ENCODE data around the gene STPG3.
A peak's percentile ranks its signal among the peaks of the same experiment; 100 is the strongest.
"Not testable (repeated sequence)": the region's sequence is repeated elsewhere in the genome, so short reads cannot be mapped to it uniquely, and the experiment has no call there.

Gene STPG3

DNA sequence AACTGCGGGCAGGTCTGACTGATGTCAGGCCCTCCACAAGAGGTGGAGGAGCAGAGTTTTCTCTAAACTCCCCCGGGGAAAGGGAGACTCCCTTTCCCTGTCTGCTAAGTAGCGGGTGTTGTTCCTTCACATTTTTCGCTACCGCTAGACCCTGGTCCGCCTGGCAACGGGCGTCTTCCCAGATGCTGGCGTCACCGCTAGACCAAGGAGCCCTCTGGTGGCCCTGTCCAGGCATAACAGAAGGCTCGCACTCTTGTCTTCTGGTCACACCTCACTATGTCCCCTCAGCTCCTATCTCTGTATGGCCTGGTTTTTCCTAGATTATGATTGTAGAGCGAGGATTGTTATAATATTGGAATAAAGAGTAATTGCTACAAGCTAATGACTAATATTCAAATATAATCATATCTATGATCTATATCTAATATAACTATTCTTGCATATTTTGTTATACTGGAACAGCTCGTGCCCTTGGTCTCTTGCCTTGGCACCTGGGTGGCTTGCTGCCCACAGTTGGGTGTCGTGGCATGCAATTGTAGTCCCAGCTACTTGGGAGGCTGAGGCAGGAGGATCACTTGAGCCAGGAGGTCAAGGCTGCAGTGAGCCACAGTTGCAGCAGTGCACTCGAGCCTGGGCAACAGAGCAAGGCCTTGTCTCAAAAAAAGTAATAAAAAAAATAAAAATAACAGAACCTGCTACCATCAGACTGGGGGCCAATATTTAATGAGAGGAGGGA is 11.3 kb downstream of the STPG3 start:
- not testable (repeated sequence) for H3K27ac Mint-ChIP-seq, H3K9me3 Mint-ChIP-seq

DNA sequence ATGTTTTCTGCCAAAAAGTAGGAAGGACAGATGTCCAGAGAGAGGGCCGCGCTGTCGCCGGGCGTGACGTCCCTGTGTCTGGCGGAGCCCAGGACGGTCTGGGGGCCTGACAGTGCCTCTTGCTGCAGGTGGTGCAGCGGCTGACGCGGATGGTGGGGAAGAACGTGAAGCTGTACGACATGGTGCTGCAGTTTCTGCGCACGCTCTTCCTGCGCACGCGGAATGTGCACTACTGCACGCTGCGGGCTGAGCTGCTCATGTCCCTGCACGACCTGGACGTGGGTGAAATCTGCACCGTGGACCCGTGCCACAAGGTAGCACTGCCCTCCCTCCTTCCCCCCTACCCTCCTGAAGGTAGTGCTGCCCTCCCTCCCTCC is 11.8 kb downstream of the STPG3 start:
- Mint-ChIP-seq H3K9me3 (no peaks in the 10 kb centered on the region), H3K27ac (no peak overlapping the region), H3K4me1 (ENCODE audit: low read depth) (peaks cover 3% of the 10 kb centered on the region), H3K4me3 (no peak overlapping the region), H3K27me3 (no peaks in the 10 kb centered on the region), H3K36me3 (ENCODE audit: low read depth) (peaks cover 28% of the 10 kb centered on the region)

More for the DNA sequence above, 11.3 kb downstream of the STPG3 start:
- not testable (repeated sequence) for H3K4me3 Mint-ChIP-seq; H3K27me3 Mint-ChIP-seq; H3K4me1 Mint-ChIP-seq (ENCODE audit: low read depth)
- peaks cover 23% of the 10 kb centered on the region for H3K36me3 Mint-ChIP-seq (ENCODE audit: low read depth)

GRCh38 chr9:137263506-137263905 is 12.4 kb downstream of the STPG3 start:
- peaks cover 4% of the 10 kb centered on the region for H3K4me1 Mint-ChIP-seq (ENCODE audit: low read depth)
- no peaks in the 10 kb centered on the region for H3K9me3 Mint-ChIP-seq
- H3K36me3 Mint-ChIP-seq (ENCODE audit: low read depth) = peaks cover 30% of the 10 kb centered on the region
- no peak overlapping the region for H3K4me3 Mint-ChIP-seq
- no peaks in the 10 kb centered on the region for H3K27me3 Mint-ChIP-seq
- H3K27ac Mint-ChIP-seq = no peak overlapping the region

GRCh38 chr9:137264067-137264466 is 13.0 kb downstream of the STPG3 start:
- H3K9me3 Mint-ChIP-seq = no peaks in the 10 kb centered on the region
- no peak overlapping the region for H3K4me3 Mint-ChIP-seq
- H3K27me3 Mint-ChIP-seq = no peaks in the 10 kb centered on the region
- no peak overlapping the region for H3K27ac Mint-ChIP-seq
- H3K4me1 Mint-ChIP-seq (ENCODE audit: low read depth) = peaks cover 7% of the 10 kb centered on the region
- peaks cover 30% of the 10 kb centered on the region for H3K36me3 Mint-ChIP-seq (ENCODE audit: low read depth)

- peaks cover 33% of the 10 kb centered on the region for H3K36me3 Mint-ChIP-seq (ENCODE audit: low read depth)
- H3K4me3 Mint-ChIP-seq = no peak overlapping the region
- H3K27ac Mint-ChIP-seq = no peak overlapping the region
- peaks cover 7% of the 10 kb centered on the region for H3K4me1 Mint-ChIP-seq (ENCODE audit: low read depth)
- H3K9me3 Mint-ChIP-seq = no peaks in the 10 kb centered on the region
- H3K27me3 Mint-ChIP-seq = no peaks in the 10 kb centered on the region
These were observed 14.5 kb downstream of the STPG3 start for GRCh38 chr9:137265496-137266161.

GRCh38 chr9:137266162-137266527 is 15.1 kb downstream of the STPG3 start:
- Mint-ChIP-seq H3K4me3 (no peak overlapping the region), H3K36me3 (ENCODE audit: low read depth) (peaks cover 36% of the 10 kb centered on the region), H3K27ac (no peak overlapping the region)

GRCh38 chr9:137266585-137267453 is 15.7 kb downstream of the STPG3 start:
- H3K4me1 Mint-ChIP-seq (ENCODE audit: low read depth) = peaks cover 15% of the 10 kb centered on the region
- H3K4me3 Mint-ChIP-seq = no peak overlapping the region
- H3K36me3 Mint-ChIP-seq (ENCODE audit: low read depth) = peaks cover 36% of the 10 kb centered on the region
- H3K27ac Mint-ChIP-seq = no peak overlapping the region
- H3K9me3 Mint-ChIP-seq = no peaks in the 10 kb centered on the region
- H3K27me3 Mint-ChIP-seq = no peaks in the 10 kb centered on the region

More at GRCh38 chr9:137266162-137266527, 15.1 kb downstream of the STPG3 start:
- H3K9me3 Mint-ChIP-seq = no peaks in the 10 kb centered on the region
- no peaks in the 10 kb centered on the region for H3K27me3 Mint-ChIP-seq
- peaks cover 11% of the 10 kb centered on the region for H3K4me1 Mint-ChIP-seq (ENCODE audit: low read depth)

- Mint-ChIP-seq H3K9me3 (no peaks in the 10 kb centered on the region), H3K36me3 (ENCODE audit: low read depth) (peaks cover 31% of the 10 kb centered on the region), H3K27me3 (no peaks in the 10 kb centered on the region)
These were observed 16.9 kb downstream of the STPG3 start for GRCh38 chr9:137267933-137268355.

GRCh38 chr9:137268538-137269201 is 17.6 kb downstream of the STPG3 start:
- Mint-ChIP-seq H3K9me3 (no peaks in the 10 kb centered on the region), H3K4me3 (no peak overlapping the region), H3K36me3 (ENCODE audit: low read depth) (peaks cover 31% of the 10 kb centered on the region), H3K27me3 (no peaks in the 10 kb centered on the region), H3K27ac (peak overlapping the region; percentile 34), H3K4me1 (ENCODE audit: low read depth) (peaks cover 15% of the 10 kb centered on the region)

More at GRCh38 chr9:137267933-137268355, 16.9 kb downstream of the STPG3 start:
- H3K4me3 Mint-ChIP-seq = no peak overlapping the region
- H3K27ac Mint-ChIP-seq = no peak overlapping the region
- H3K4me1 Mint-ChIP-seq (ENCODE audit: low read depth) = peaks cover 15% of the 10 kb centered on the region

DNA sequence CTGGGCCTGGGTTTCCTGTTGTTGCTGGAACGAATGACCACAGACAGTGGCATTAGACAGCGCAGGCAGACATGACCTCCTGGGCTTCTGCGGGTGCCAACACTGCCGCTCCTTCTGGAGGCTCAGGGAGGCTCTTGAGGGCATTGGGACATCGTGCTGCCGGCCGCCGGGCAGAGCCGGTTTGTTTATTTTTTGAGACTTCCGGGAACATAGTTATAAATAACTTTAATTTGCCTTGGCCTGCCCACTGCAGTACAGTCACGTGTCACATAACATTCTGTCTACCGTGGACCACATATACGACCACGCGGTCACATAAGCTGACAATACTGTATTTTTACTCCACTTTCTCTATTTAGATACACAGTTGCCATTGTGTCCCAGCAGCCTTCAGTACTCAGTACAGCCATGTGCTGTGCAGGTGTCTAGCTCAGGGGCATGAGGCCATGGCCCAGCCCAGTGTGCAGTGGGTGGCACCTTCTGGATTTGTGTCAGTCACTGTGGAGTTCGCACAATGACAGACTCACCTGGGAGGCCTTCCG is 18.2 kb downstream of the STPG3 start:
- peaks cover 31% of the 10 kb centered on the region for H3K36me3 Mint-ChIP-seq (ENCODE audit: low read depth)
- peaks cover 15% of the 10 kb centered on the region for H3K4me1 Mint-ChIP-seq (ENCODE audit: low read depth)
- H3K9me3 Mint-ChIP-seq = no peaks in the 10 kb centered on the region
- no peaks in the 10 kb centered on the region for H3K27me3 Mint-ChIP-seq
- no peak overlapping the region for H3K4me3 Mint-ChIP-seq
- no peak overlapping the region for H3K27ac Mint-ChIP-seq

DNA sequence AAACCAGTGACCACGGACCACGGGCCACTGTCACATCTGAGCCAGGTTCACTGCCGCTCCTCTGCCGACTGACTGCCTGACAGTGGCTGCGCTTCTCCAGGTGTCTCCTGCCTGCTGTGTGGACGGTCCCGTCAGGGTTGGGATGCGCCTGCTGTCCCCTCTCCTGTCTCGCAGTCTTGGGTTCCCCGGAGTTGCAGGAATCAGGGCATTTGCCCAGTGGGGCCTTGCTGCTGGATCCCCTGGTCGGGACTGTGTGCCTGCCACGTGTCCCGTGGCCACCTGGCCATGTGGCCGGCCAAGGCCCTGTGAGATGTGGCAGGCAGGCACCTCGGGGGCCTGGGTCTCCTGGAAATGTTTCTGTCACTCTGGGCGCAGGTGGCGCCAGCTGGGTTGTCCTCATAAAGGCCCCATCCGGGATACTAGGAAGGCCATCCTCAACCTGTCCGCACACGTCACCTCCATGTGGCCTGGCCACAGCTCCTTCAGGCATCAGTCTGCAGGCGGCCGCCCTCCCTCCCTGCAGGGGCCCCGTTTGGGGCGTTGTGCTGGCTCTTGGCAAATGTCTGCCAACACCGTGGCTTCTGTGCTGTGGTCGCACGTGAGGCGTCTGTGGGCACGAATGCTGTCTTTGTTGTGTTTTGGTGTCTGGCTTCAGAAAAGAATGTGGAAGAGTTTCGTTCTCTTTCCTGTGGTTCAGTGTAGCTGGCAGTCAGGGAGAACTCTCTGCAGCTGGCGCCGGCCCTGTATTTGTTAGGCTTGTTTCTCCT is 20.0 kb downstream of the STPG3 start:
- peak overlapping the region; percentile 41 for H3K27ac Mint-ChIP-seq
- H3K36me3 Mint-ChIP-seq (ENCODE audit: low read depth) = peaks cover 31% of the 10 kb centered on the region
- H3K4me3 Mint-ChIP-seq = no peak overlapping the region
- no peaks in the 10 kb centered on the region for H3K9me3 Mint-ChIP-seq
- H3K27me3 Mint-ChIP-seq = no peaks in the 10 kb centered on the region
- H3K4me1 Mint-ChIP-seq (ENCODE audit: low read depth) = peaks cover 19% of the 10 kb centered on the region

- Mint-ChIP-seq H3K4me1 (ENCODE audit: low read depth) (peaks cover 19% of the 10 kb centered on the region), H3K36me3 (ENCODE audit: low read depth) (peaks cover 31% of the 10 kb centered on the region), H3K27me3 (no peaks in the 10 kb centered on the region), H3K27ac (no peak overlapping the region), H3K9me3 (no peaks in the 10 kb centered on the region), H3K4me3 (no peak overlapping the region)
These were observed 20.6 kb downstream of the STPG3 start for GRCh38 chr9:137271696-137272076.

DNA sequence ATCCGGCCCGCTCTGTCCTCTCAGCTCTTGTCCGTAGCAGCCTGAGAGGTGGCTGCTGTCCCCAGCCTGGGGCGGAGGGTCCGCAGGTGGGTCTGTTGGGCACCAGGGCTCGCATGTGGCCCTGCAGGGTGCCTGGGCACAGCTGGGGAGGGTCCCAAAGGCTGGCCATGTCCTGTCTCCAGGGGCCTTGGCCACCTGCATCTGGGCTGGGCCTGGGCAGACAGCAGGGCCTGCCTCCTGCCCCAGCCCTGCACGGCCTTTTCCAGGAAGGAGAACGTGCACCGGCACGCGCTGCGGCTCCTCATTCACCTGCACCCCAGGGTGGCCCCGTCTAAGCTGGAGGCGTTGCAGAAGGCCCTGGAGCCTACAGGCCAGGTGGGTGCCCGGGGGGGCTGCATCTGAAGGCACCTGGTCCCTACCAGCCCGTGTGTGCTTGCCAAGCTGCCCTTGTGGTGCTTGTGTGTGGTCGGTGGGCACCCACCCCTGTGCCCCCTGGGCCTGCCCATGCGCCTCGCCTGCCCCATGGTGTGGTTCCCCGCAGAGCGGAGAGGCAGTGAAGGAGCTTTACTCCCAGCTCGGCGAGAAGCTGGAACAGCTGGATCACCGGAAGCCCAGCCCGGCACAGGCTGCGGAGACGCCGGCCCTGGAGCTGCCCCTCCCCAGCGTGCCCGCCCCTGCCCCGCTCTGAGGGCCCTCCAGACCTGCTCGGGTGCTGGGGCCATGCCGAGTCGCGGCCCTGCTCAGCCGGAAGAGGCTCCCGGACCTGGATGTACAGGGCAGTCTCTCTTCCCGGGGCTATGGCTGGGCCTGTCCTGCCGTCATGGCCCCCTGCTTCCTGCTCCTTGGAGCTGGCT is 21.4 kb downstream of the STPG3 start:
- no peaks in the 10 kb centered on the region for H3K9me3 Mint-ChIP-seq
- no peak overlapping the region for H3K27ac Mint-ChIP-seq
- peaks cover 24% of the 10 kb centered on the region for H3K36me3 Mint-ChIP-seq (ENCODE audit: low read depth)
- peaks cover 24% of the 10 kb centered on the region for H3K4me1 Mint-ChIP-seq (ENCODE audit: low read depth)
- H3K4me3 Mint-ChIP-seq = no peak overlapping the region
- H3K27me3 Mint-ChIP-seq = no peaks in the 10 kb centered on the region

Data from stimulated activated naive CD8-positive, alpha-beta T cell treated with anti-CD3 and anti-CD28 coated beads, Interleukin-15, Interleukin-2, amounts not matched to agents 100 ng/mL and 50 ng/mL, for 24 hours (primary cell).